HG03354 (cell line): ENCODE measurements around the gene RSRC1.

ENCODE experiments used
- ATAC-seq: cut with Tn5 transposase; IDR thresholded peaks from one replicate; pipeline ENCODE4 v1.9.1; 2021; ENCODE audit warnings: mild to moderate bottlenecking; ENCODE audit not compliant: unreplicated experiment, poor library complexity, severe bottlenecking

Gene RSRC1

GRCh38 chr3:158430968-158431367 lies 321.1 kb downstream of the RSRC1 start:
- ATAC-seq = no peak

GRCh38 chr3:158431829-158432228 lies 321.9 kb downstream of the RSRC1 start:
- no peak for ATAC-seq

- ATAC-seq = peak; percentile 90
Measured at GRCh38 chr3:158434412-158435038, 324.6 kb downstream of the RSRC1 start.

- peak; percentile 87 for ATAC-seq
Measured at GRCh38 chr3:158443632-158444031, 333.7 kb downstream of the RSRC1 start.

- no peak for ATAC-seq
Measured at GRCh38 chr3:158447408-158447807, 337.5 kb downstream of the RSRC1 start.

GRCh38 chr3:158451405-158452055 lies 341.6 kb downstream of the RSRC1 start:
- ATAC-seq = no peak

GRCh38 chr3:158452334-158452733 lies 342.4 kb downstream of the RSRC1 start:
- no peak for ATAC-seq

GRCh38 chr3:158453004-158453403 lies 343.1 kb downstream of the RSRC1 start:
- ATAC-seq = no peak

GRCh38 chr3:158453865-158454264 lies 344.0 kb downstream of the RSRC1 start:
- ATAC-seq = peak; percentile 67

GRCh38 chr3:158455406-158455805 lies 345.5 kb downstream of the RSRC1 start:
- ATAC-seq = no peak

GRCh38 chr3:158456114-158456513 lies 346.2 kb downstream of the RSRC1 start:
- no peak for ATAC-seq

GRCh38 chr3:158458464-158458863 lies 348.6 kb downstream of the RSRC1 start:
- ATAC-seq = no peak

GRCh38 chr3:158460926-158461325 lies 351.0 kb downstream of the RSRC1 start:
- no peak for ATAC-seq

GRCh38 chr3:158463556-158463955 lies 353.7 kb downstream of the RSRC1 start:
- ATAC-seq = no peak

GRCh38 chr3:158465074-158465473 lies 355.2 kb downstream of the RSRC1 start:
- ATAC-seq = peak; percentile 56

- ATAC-seq = no peak
Measured at GRCh38 chr3:158470944-158471638, 361.2 kb downstream of the RSRC1 start.

- no peak for ATAC-seq
Measured at GRCh38 chr3:158471639-158472294, 361.9 kb downstream of the RSRC1 start.

GRCh38 chr3:158479051-158479450 lies 369.2 kb downstream of the RSRC1 start:
- no peak for ATAC-seq

GRCh38 chr3:158483701-158484235 lies 373.9 kb downstream of the RSRC1 start:
- no peak for ATAC-seq

GRCh38 chr3:158486200-158486599 lies 376.3 kb downstream of the RSRC1 start:
- ATAC-seq = no peak
